ENCODE measurements around the gene CEP112.

Gene CEP112

GRCh38 chr17:65857718-65858117 is 334.2 kb downstream of the CEP112 start:
- in situ Hi-C loops (cut with HindIII; ENCODE audit: low sequenced_read_pairs): no loop called here
- DNase-seq (ENCODE audit: low read depth, low spot score): no peak
- no peak overlapping the region for H3K4me3 ChIP-seq (ENCODE audit: low read depth, low read length)
- TF ChIP-seq CTCF (IDR thresholded peaks at IDR 0.05; ENCODE audit: low read depth, low read length): no peak

GRCh38 chr17:65856865-65857264 is 335.1 kb downstream of the CEP112 start:
- H3K4me3 ChIP-seq (ENCODE audit: low read depth, low read length): no peak overlapping the region
- peak; percentile 35 for DNase-seq (ENCODE audit: low read depth, low spot score)
- no peak for TF ChIP-seq CTCF (IDR thresholded peaks at IDR 0.05; ENCODE audit: low read depth, low read length)
- in situ Hi-C loops (cut with HindIII; ENCODE audit: low sequenced_read_pairs): no loop called here

DNA sequence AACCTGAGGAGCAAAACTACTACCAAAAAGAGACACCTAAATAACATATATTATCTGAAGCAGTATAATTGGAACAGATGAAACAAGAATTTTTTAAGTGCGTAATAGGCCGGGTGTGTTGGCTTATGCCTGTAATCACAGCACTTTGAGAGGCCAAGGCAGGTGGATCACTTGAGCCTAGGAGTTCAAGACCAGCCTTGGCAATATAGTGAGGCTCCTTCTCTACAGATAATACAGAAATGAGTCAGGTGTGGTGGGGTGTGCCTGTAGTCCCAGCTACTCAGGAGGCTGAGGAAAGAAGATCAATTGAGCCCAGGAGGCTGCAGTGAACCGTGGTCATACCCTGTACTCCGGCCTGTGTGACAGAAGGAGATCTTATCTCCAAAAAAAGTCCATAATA is 336.3 kb downstream of the CEP112 start:
- H3K4me3 ChIP-seq (ENCODE audit: low read depth, low read length): no peak overlapping the region
- in situ Hi-C loops (cut with HindIII; ENCODE audit: low sequenced_read_pairs): no loop called here
- TF ChIP-seq CTCF (IDR thresholded peaks at IDR 0.05; ENCODE audit: low read depth, low read length): no peak
- DNase-seq (ENCODE audit: low read depth, low spot score): no peak

GRCh38 chr17:65855245-65855644 is 336.7 kb downstream of the CEP112 start:
- in situ Hi-C loops (cut with HindIII; ENCODE audit: low sequenced_read_pairs): no loop called here
- TF ChIP-seq CTCF (IDR thresholded peaks at IDR 0.05; ENCODE audit: low read depth, low read length): no peak
- peak; percentile 14 for DNase-seq (ENCODE audit: low read depth, low spot score)
- H3K4me3 ChIP-seq (ENCODE audit: low read depth, low read length): no peak overlapping the region

- DNase-seq (ENCODE audit: low read depth, low spot score): no peak
- no peak for TF ChIP-seq CTCF (IDR thresholded peaks at IDR 0.05; ENCODE audit: low read depth, low read length)
- in situ Hi-C loops (cut with HindIII; ENCODE audit: low sequenced_read_pairs): no loop called here
- H3K4me3 ChIP-seq (ENCODE audit: low read depth, low read length): no peak overlapping the region
Observed at GRCh38 chr17:65853816-65854215, 338.1 kb downstream of the CEP112 start.

DNA sequence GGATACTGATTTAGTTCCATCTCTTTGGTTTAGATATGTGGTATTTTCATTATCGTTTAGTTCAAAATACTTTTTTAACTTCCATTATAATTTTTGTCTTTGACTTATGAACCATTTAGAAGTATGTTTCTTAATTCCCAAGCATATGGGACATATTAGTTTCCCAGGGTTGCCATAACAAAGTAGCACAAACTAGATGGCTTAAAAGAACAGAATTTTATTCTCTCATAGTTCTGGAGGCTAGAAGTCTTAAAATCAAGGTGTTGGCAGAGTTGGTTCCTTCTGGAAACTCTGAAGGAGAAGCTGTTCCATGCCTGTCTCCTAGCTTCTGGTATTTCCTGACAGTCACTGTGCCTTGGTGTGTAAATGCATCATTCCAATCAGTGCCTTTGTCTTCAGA is 339.0 kb downstream of the CEP112 start:
- no peak for TF ChIP-seq CTCF (IDR thresholded peaks at IDR 0.05; ENCODE audit: low read depth, low read length)
- H3K4me3 ChIP-seq (ENCODE audit: low read depth, low read length): no peak overlapping the region
- in situ Hi-C loops (cut with HindIII; ENCODE audit: low sequenced_read_pairs): no loop called here
- no peak for DNase-seq (ENCODE audit: low read depth, low spot score)
